HG02970 (cell line): ENCODE results near the gene NUCB2.
"Not testable (repeated sequence)": the region's sequence is repeated elsewhere in the genome, so short reads cannot be mapped to it uniquely, and the experiment has no call there.

Experiments used
- ATAC-seq: cut with Tn5 transposase; IDR thresholded peaks from one replicate; pipeline ENCODE4 v1.9.1; 2021; ENCODE audit warnings: mild to moderate bottlenecking, moderate library complexity, moderate number of reproducible peaks; ENCODE audit not compliant: unreplicated experiment, low FRiP score

The NUCB2 gene

DNA sequence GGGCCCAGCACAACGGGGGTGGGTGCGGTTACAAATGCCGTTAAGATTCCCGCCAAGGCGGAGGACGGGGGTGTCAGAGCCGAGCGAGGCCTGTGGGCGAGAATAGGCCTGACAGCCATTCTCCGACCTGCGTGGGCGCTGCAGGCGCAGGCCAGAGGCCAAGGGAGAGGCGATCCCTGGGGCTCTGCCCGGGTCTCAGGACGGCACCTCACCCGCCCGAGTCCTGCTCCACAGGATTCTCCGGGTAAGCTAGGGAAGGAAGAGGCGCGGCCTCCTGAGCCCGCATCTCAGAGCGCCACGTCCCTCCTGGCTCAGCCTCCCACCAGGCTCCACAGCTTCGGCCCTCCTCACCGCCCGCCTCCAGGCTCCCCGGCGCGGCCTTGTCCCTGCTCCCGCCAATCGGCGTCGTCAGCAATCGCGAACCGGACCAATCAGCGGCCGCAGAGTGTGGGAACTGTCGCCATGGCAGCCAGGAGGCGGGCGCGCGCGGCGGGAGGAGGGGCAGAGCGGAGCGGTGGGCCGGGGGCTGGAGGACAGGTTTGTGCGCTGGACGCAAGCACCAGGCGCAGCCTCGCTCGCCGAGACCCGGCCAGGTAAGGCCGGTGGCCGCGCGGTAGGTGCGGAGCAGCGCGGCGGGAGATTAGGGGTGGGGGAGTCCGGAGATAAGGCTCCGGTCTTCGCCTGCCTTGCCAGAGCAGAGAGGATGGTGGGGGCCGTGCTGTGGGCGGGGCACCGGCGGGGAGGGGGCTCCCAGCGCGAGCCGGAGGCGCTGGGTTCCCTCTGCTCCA is at the start of gene NUCB2:
TSS of gene NUCB2 (plus strand) at position 504 of the 788 bp plus-strand sequence. CDS start 18,585 bp downstream, outside the sequence.
- peak; percentile 99 for ATAC-seq

DNA sequence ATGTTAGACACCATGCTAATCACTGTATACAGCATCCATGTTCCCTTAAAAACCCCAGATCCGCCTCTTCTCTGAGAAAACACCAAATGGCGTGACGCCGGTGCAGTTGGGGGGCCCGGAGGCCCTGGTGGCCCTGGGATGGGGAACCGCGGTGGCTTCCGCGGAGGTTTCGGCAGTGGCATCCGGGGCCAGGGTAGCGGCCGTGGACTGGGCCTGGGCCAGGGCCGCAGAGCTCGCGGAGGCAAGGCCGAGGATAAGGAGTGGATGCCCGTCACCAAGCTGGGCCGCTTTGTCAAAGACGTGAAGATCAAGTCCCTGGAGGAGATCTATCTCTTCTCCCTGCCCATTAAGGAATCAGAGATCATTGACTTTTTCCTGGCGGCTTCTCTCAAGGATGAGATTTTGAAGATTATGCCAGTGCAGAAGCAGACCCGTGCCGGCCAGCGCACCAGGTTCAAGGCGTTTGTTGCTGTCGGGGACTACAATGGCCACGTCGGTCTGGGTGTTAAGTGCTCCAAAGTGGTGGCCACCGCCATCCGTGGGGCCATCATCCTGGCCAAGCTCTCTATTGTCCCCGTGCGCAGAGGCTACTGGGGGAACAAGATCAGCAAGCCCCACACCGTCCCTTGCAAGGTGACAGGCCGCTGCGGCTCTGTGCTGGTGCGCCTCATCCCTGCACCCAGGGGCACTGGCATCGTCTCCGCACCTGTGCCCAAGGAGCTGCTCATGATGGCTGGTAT is 48.2 kb upstream of the NUCB2 start:
- not testable (repeated sequence) for ATAC-seq

DNA sequence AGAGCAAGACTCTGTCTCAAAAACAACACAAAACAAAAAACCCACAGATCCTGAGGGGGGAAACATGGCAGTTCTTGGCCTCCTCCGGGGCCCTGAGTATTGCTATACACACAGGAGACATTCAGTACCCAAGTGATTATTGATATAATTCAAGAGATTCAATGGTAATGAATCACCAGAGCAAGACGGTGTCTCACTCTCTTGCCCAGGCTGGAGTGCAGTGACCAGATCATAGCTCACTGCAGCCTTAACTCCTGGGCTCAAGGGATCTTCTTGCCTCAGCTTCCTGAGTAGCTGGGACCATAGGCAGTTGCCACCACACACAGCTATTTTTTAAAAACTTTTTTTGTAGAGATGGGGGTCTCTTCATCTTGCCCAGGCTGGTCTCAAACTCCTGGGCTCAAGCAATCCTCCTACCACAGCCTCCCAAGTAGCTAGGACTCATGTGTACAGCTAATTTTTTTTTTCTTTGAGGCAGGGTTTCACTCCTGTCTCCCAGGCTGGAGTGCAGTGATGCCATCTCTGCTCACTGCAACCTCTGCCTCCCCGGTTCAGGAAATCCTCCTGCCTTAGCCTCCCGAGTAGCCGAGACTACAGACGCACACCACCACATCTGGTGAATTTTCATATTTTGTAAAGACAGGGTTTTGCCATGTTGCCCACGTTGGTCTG is 46.9 kb upstream of the NUCB2 start:
- no peak for ATAC-seq

DNA sequence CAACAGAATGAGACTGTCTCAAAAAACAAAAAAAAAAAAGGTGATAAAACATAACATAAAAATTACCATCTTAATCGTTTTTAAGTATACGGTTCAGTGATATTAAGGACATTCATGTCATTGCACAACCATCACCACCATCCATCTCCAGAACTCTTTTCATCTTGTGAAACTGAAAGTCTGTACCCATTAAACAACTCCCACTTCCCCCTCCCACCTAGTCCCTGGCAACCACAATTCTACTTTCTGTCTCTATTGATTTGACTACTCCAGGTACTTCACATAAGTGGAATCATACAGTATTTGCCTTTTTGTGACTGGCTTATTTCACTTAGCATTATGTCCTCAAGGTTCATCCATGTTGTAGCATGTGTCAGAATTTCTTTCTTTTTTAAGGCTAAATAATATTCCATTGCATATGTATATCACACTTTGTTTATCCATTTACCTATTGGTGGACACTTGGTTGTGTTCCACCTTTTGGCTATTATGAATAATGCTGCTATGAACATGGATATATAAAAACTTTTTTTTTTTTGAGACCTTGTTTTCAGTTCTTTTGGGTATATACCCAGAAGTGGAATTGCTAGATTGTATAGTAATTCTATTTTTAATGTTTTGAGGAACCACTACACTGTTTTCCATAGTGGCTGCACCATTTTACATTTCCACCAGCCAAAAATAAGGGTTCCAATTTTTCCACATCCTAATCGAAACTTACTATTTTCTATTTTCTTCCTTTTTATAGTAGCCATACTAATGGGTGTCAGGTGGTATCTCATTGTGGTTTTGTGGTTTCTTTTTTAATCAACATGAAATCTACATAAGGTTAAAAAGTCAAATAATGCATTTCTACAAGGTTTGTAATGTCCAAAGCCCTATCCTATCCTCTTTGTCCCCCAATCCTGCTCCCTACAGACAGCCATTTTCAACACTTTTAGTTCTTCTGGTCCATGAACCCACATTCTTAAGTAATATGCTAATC is 45.4 kb upstream of the NUCB2 start:
- ATAC-seq: peak; percentile 69

DNA sequence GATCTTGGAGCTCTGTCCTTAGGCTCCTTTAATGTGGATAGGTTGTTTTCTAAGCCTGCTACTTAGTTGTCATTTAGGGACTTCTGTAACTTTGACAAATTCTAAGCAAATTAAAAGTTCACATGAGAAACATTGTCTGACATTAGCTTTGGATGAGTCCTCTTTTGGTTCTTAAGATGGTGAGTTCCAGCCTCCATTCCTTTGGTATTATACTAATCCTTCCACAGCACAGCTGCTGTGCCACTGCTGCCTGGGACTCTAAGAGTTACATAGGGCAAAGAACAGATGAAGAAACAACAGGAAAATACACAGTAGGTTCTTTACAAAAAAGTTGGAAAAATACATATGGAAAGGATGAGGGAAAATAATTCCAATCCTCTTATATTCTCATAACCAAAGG is 43.4 kb upstream of the NUCB2 start:
- no peak for ATAC-seq

DNA sequence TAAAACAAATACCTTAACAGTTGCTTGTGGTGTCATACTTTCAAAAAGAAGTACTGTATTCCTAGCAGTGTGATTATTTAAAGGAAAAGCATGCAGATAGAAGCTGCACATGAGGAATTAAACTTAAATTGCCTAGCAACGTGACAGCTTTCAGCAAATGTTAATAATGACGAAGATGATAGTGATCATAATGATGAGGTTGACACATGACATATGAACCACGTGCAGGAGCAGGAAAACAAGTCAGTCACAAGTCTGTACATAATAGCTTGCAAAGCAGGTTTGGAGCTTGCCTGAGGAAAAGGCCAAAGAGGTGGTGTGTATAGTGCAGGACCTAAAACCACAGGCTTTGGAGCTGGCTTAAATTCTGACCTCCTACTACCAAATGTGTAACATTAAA is 38.2 kb upstream of the NUCB2 start:
- no peak for ATAC-seq

DNA sequence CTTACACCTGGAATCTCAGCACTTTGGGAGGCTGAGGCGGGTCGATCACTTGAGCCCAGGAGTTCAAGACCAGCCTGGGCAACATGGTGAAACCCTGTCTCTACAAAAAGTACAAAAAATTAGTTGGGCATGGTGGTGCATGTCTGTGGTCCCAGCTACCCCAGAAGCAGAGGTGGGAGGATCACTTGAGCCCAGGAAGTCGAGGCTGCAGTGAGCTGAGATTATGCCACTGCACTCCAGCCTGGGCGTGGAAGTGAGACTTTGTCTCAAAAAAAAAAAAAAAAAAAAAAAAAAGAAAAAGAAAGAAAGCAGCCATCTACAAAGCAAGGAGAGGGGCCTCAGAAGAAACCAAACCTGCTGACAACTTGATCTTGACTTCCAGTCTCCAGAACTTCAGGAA is 36.6 kb upstream of the NUCB2 start:
- ATAC-seq: not testable (repeated sequence)

DNA sequence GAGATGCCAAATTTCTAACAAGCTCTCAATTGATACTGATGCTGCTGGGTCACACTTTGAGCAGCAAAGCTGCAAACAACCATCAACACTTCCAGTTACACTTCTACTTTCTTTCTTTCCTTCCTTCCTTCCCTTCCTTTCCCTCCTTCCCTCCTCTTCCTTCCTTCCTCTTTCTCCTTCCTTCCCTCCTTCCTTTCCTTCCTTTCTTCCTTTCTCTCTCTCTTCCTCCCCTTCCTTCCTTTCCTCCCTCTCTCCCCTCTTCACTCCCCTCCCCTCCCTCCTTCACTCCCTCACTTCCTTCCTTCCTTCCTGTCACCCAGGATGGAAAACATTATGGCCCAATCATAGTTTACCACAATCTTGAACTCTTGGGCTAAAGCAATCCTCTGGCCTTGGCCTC is 35.8 kb upstream of the NUCB2 start:
- no peak for ATAC-seq

DNA sequence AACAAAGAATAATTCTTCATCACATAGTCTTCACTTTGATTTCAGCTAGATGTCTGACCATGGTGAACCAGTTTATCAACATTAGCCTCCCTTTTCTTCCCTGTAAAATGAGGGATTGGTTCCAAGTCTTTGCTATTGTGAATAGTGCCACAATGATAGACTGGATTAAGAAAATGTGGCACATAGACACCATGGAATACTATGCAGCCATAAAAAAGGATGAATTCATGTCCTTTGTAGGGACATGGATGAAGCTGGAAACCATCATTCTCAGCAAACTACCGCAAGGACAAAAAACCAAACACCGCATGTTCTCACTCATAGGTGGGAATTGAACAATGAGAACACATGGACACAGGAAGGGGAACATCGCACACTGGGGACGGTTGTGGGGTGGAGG is 33.6 kb upstream of the NUCB2 start:
- not testable (repeated sequence) for ATAC-seq

DNA sequence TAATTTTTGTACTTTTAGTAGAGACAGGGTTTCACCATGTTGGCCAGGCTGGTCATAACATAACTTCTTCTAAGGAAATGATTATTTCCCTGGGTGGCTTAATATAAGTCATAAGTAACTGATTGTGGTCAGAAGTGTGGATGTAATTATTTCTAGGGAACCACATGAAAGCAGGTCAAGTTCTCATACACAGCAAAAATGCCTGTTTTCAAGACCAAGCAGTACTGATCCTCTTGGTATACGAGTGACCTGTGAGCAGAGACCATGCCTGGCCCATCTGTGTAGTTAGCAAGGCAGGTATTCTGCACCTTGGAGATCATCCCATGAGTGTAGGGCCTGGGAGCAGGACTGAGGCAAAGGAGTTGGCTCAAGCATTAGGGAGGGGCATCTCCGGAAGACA is 32.5 kb upstream of the NUCB2 start:
- ATAC-seq: peak; percentile 55

DNA sequence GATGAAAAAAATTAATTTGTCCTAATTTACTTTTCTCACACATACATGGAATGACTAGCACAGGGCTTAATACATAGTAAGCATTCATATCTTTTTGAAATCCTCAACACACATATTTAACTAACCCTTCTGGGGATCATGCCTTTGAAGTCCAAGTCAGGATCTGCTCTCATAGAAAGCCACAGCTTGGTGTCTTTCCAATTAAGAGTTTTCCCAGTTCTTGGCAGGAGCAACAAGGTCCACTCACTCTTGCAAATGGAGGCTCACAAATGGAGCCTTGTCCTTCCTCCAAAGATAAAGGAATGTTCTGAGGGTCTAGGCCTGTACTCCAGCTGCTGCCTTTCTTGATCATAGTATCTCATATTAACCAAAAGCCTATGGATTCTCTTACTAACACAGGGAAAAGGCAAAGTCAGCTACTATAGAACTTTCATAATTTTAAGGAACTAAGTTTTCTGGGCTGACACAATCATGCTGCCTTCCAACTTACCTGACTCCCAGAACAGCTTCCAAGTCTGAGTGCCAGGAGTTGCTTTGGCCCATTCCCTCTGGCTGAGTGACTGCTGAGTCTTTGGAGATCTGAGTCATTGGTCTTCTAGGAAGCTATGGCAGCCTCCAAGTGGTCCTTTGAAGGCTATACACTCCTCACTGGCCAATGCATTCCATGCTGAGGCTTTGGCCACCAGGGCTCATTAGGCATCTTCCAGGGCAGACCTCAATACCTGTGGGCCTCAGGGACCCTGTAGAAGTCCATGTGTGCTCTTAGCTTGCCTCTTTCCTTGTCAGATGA is 25.8 kb upstream of the NUCB2 start:
- ATAC-seq: no peak

DNA sequence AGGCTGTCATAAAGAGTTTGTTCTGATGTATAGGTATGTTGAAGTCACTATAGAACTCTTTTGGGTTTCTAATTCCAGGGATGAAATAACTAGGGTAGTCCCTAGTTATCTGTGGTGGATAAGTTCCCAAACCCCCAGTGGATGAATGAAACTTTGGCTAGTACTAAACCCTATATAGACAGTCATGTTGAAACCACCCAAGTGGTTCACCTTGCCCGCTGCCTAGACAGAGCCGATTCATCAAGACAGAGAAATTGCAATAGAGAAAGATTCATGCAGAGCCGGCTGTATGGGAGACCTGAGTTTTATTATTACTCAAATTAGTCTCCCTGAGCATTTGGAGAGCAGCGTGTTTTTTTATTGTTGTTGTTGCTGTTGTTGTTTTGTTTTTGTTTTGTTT is 23.8 kb upstream of the NUCB2 start:
- no peak for ATAC-seq

DNA sequence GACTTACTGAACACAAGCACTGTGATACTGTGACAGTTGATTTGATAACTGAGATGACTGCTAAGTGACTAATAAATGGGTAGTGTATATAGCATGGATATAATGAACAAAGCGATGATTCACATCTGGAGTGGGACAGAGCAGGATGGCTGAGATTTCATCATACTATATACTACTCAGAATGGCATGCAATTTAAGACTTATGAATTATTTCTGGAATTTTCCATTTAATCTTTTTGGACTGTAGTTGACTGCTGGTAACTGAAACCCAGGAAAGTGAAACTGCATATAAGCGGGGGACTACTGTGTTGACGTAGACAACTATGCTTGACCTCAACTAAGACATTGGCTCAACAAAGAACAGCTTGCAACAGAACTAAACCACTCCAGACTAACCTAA is 20.0 kb upstream of the NUCB2 start:
- ATAC-seq: no peak

DNA sequence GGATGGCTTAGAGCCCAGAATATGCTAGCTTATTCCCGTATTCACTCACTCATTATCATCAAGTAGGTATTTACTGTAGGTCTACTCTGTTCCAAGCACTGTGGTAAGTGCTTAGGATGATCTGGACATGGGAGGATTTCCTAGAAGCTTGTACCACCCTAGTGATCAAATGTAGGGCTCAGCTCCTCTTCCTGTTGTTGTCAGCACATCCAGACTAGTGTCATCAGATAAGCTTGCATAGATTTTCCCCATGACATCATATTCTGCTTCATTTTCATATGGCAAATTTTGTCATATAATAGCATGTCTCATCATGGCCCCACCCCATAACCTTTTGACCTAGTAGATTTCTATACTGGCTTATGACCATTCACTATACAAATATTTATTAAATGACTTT is 19.3 kb upstream of the NUCB2 start:
- ATAC-seq: no peak

DNA sequence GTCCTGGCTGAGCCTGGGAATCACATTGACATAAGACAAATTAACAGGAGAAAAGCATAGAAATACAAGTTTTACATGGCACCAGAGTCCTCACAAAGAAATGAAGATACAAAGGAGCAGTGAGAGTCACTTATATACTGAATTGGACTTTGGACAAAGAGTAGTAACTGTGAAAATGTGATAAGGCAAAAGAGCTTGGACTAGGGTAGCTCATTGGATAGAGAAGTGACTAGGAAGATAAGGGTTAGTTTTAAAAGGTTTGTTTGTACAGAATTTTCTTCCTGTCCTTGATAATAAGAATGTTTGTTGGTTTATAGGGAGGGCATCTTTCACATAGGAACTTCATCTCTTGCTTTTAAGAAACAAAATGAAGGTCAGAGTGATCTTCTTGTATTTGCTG is 17.9 kb upstream of the NUCB2 start:
- no peak for ATAC-seq

DNA sequence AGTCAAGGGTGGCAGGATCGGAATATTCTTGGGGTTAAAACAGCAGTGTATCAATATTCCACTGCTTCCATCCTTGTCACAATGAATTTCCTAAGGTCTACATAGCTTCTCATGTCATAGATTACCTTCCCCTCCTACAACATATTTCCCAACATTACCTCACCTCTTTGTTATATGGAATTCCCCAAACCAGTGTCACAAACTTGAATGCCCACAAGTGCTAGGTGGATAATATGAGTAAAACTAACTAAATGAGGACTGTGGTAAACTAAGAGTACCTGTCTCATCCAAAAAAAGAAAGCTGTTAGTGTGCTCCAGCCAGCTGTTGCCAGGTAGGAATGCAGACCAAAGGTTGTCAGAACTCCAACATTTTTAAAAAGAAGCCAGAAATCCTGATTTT is 17.0 kb upstream of the NUCB2 start:
- ATAC-seq: no peak

DNA sequence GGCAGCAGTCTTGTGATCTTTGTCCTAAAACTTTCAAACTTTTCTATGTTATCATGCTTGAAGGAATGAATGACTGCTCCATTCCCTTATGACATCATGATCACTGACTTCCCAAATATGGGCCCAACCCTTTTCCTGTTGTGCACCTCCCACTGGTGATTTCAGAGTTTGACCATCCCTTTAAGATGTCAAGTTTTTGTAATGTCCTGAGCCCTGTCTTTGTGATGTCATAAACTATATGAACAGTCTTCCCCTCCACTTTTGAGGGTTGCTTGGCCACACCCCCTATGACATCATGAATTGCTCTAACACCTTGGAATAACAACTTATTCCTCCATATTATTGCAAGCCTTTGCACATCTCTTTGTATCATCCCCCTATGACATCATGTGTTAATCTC is 16.5 kb upstream of the NUCB2 start:
- ATAC-seq: no peak

DNA sequence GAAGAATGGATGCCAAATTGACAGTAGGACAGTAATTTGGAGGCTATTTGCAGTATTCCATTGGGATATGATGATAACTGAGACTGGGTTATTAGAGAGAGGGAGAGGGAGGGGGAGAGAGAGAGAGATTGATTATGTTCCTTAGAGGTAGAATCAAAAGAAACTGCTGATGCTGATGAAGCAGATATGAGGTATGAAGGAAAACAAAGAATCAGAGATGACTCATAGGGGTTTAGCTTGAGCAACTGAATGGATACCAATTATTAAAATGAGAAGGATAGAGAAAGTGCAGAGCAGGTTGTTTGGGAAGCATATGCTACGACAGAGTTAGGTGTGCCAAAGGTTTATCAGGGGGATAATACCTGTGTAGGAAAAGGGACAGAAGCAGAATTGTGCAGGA is 12.8 kb upstream of the NUCB2 start:
- ATAC-seq: no peak

DNA sequence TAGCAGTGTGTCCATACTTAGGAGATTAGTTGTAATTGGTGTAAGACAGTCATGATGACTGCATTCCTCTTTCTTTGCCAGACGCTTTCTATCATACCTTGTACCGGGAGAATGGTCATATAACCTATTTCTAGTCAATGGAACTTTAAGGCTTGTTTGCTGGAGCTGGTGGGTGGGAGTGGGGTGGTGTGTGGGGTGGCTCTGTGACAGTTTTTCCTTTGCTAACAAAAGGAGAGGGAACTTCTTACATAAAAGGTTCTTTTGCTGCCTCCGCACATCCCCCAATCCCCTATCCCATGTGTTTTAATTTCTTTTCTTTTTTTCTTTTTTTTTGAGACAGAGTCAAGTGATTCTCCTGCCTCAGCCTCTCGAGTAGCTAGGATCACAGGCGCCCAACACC is 9.8 kb upstream of the NUCB2 start:
- ATAC-seq: no peak
